HepG2 (cell line): Measurements from ENCODE around the gene GNA14. TPM values are rescaled to one million over a fixed set of nuclear protein-coding genes. Genes with fewer than 3 reads are reported as not detected.

Source experiments
- ATAC-seq: fragments of 200-7000 bp; cut with Tn5 transposase; 3 replicates; pipeline ENCODE4 v1.9.1; 2020; ENCODE audit warnings: mild to moderate bottlenecking, moderate library complexity
- BruUV-seq: library from RNA; stranded (reverse); fragments of 400-500 nt; replicated peaks from 2 replicates; lab custom pipeline; 2021; lab: Mats Ljungman, UMichigan
- CTCF ChIA-PET: fragments of 300-600 bp; formaldehyde crosslinking; extraction: SDS; loops from one replicate; lab custom pipeline; 2021; ENCODE audit warnings: low total read pairs, inconsistent platforms, low intra/inter-chr PET ratio; lab: Yijun Ruan, JAX
- POLR2A ChIA-PET: fragments of 350-600 bp; sonication (Branson Sonifier 250); formaldehyde crosslinking; loops from one replicate; lab custom pipeline; 2020; ENCODE audit warnings: antibody characterized with exemption, inconsistent platforms; lab: Yijun Ruan, JAX
- DNase-seq: peaks from one replicate; pipeline ENCODE4 v3.0.0-alpha.2; 2015; ENCODE audit warnings: low spot score
- FAIRE-seq: peaks from 3 replicates; lab custom pipeline; 2011; peaks lifted over from hg19 to GRCh38; lab: Jason Lieb, UNC
- H2AFZ ChIP-seq: one replicate; pipeline ENCODE4 v1.6.1; 2011; ENCODE audit warnings: low read length, inconsistent platforms
- H3K27ac ChIP-seq: fragments of 300-600 bp; 3 replicates; pipeline ENCODE4 v1.8.0; 2011; ENCODE audit warnings: mixed run types, mild to moderate bottlenecking, mixed read lengths, low read length, inconsistent platforms; ENCODE audit not compliant: insufficient read depth; ENCODE audit errors: extremely low read length
- H3K27me3 ChIP-seq, 2 experiments: fragments of 200-600 bp in 1 of 2; 2 replicates in 1 of 2; 3 replicates in 1 of 2; pipeline versions ENCODE4 v1.6.0 to v1.8.0; 2011; ENCODE audit warnings: low read length in 2 of 2, mild to moderate bottlenecking in 2 of 2, moderate library complexity in 2 of 2, inconsistent platforms in 1 of 2; ENCODE audit not compliant: insufficient read depth in 2 of 2, control insufficient read depth in 1 of 2
- H3K36me3 ChIP-seq, 2 experiments: fragments of 200-600 bp in 1 of 2; replicated peaks in 1 of 2; 2 replicates in 1 of 2; 3 replicates in 1 of 2; pipeline versions ENCODE4 v1.5.1 to v1.8.0; 2011; ENCODE audit warnings: low read length in 2 of 2, inconsistent platforms in 1 of 2; ENCODE audit not compliant: insufficient read depth in 2 of 2, control insufficient read depth in 1 of 2
- H3K4me1 ChIP-seq: 2 replicates; pipeline ENCODE4 v1.5.1; 2012; ENCODE audit warnings: low read length, inconsistent platforms; ENCODE audit not compliant: insufficient read depth
- H3K4me2 ChIP-seq: 2 replicates; pipeline ENCODE4 v1.6.0; 2011; ENCODE audit warnings: low read depth, low read length, inconsistent platforms
- H3K4me3 ChIP-seq, 3 experiments: fragments of 200-600 bp in 1 of 3; sonication (generic), shearing (Covaris generic) in 1 of 3; replicated peaks in 1 of 3; 2 replicates each; pipeline ENCODE4 v1.5.1; 2011 to 2016; ENCODE audit warnings: low read length in 3 of 3, inconsistent platforms in 2 of 3, low read depth in 2 of 3, mild to moderate bottlenecking in 2 of 3, control low read depth in 1 of 3, mixed read lengths in 1 of 3; ENCODE audit not compliant: insufficient read depth in 1 of 3
- H3K79me2 ChIP-seq: one replicate; pipeline ENCODE4 v1.6.1; 2011; ENCODE audit warnings: low read length, inconsistent platforms; ENCODE audit not compliant: insufficient read depth
- H3K9ac ChIP-seq: 2 replicates; pipeline ENCODE4 v1.6.0; 2011; ENCODE audit warnings: mild to moderate bottlenecking, low read depth, low read length, inconsistent platforms; ENCODE audit not compliant: insufficient read depth
- H3K9me3 ChIP-seq: 2 replicates; pipeline ENCODE4 v1.5.1; 2012; ENCODE audit warnings: mild to moderate bottlenecking, low read length
- H4K20me1 ChIP-seq: 2 replicates; pipeline ENCODE4 v1.6.0; 2011; ENCODE audit warnings: inconsistent platforms, mild to moderate bottlenecking, low read length, moderate library complexity; ENCODE audit not compliant: insufficient read depth
- ISX ChIP-seq: sonication (generic); formaldehyde crosslinking; conservative IDR thresholded peaks from 2 replicates; pipeline ENCODE4 v1.5.0; 2020; ENCODE audit warnings: missing genetic modification reagents
- MEF2D ChIP-seq: sonication (generic); formaldehyde crosslinking; IDR thresholded peaks from 2 replicates; pipeline ENCODE4 v1.5.1; 2020; ENCODE audit warnings: mild to moderate bottlenecking, missing genetic modification reagents
- MZF1 ChIP-seq: sonication (generic); formaldehyde crosslinking; IDR thresholded peaks from 2 replicates; pipeline ENCODE4 v1.8.1; 2023; ENCODE audit warnings: mild to moderate bottlenecking, missing genetic modification reagents, borderline replicate concordance
- SNRNP70 ChIP-seq: fragments of 200-400 bp; formaldehyde crosslinking; IDR thresholded peaks from 2 replicates; pipeline ENCODE4 v1.6.1; 2017; ENCODE audit warnings: mild to moderate bottlenecking, low read depth, low read length, moderate library complexity
- TOE1 ChIP-seq: sonication (generic); formaldehyde crosslinking; IDR thresholded peaks from 2 replicates; pipeline ENCODE4 v1.4.0; 2020; ENCODE audit warnings: mild to moderate bottlenecking, missing genetic modification reagents
- ZBTB20 ChIP-seq: sonication (generic); formaldehyde crosslinking; IDR thresholded peaks from 2 replicates; pipeline ENCODE4 v1.8.1; 2023; ENCODE audit warnings: missing genetic modification reagents, low read depth, mild to moderate bottlenecking, borderline replicate concordance
- ZNF33B ChIP-seq: sonication (generic); formaldehyde crosslinking; IDR thresholded peaks from 2 replicates; pipeline ENCODE4 v1.5.1; 2020; ENCODE audit warnings: mild to moderate bottlenecking, missing genetic modification reagents
- ZNF543 ChIP-seq: sonication (generic); formaldehyde crosslinking; IDR thresholded peaks from 2 replicates; pipeline ENCODE4 v1.4.0; 2020; ENCODE audit warnings: mild to moderate bottlenecking, missing genetic modification reagents
- ZNF557 ChIP-seq: sonication (generic); formaldehyde crosslinking; IDR thresholded peaks from 2 replicates; pipeline ENCODE4 v1.4.0; 2020; ENCODE audit warnings: missing genetic modification reagents
- WGBS: methylation state at CpG from one replicate; pipeline ENCODE4 v1.1.6; 2017; ENCODE audit warnings: low lambda C conversion rate; 5-methylcytosine and 5-hydroxymethylcytosine counted together
- in situ Hi-C: cut with HindIII; loops from 2 replicates; pipeline ENCODE4 v1.10.0; 2017; ENCODE audit warnings: low pct_unique_long_range_greater_than_20kb; ENCODE audit not compliant: extremely low pct_ligation_motif_present
- intact Hi-C: fragments of 100-400 bp; cut with micrococcal nuclease; formaldehyde crosslinking; loops from one replicate; pipeline ENCODE4 v1.10.0; 2022; ENCODE audit not compliant: unreplicated experiment
- polyA plus RNA-seq, 8 experiments: library from polyadenylated mRNA; depleted of rRNA in 3 of 8; stranded (reverse) in 7 of 8; unstranded in 1 of 8; fragments of >200 nt; fragmentation: Illumina TruSeq in 4 of 8; extraction: Trizol in 4 of 8; gene quantifications; 2 replicates each; pipeline versions ENCODE4 v1.2.1 to v1.2.3, GENCODE V29; 2011 to 2016; ENCODE audit warnings: low read depth in 4 of 8, missing spikeins in 1 of 8, mixed read lengths in 1 of 8; ENCODE audit not compliant: insufficient read depth in 1 of 8
- total RNA-seq, 5 experiments: library from RNA; depleted of rRNA; stranded (reverse); fragments of >200 nt; fragmentation: Illumina TruSeq; extraction: Trizol; gene quantifications; 2 replicates each; pipeline ENCODE4 v1.2.3, GENCODE V29; 2016; ENCODE audit warnings: low read depth in 1 of 5
- TF ChIP-seq, protein P1 (sequence below): IDR thresholded peaks from 2 replicates; pipeline ENCODE4 v1.6.1; 2016; ENCODE audit warnings: low read depth, missing genetic modification reagents, missing compliant biosample characterization
- TF ChIP-seq, protein P2 (sequence below): sonication (generic); formaldehyde crosslinking; IDR thresholded peaks from 2 replicates; pipeline ENCODE4 v1.5.0; 2020; ENCODE audit warnings: missing genetic modification reagents
- TF ChIP-seq, protein P3 (sequence below): sonication (generic); formaldehyde crosslinking; IDR thresholded peaks from 2 replicates; pipeline ENCODE4 v1.5.1; 2020; ENCODE audit warnings: mild to moderate bottlenecking, missing genetic modification reagents, borderline replicate concordance
- TF ChIP-seq, protein P4 (sequence below): sonication (generic); formaldehyde crosslinking; IDR thresholded peaks from 2 replicates; pipeline ENCODE4 v1.4.0; 2020; ENCODE audit warnings: missing genetic modification reagents, borderline replicate concordance

GNA14 gene
- total and polyA plus RNA-seq, 2 of the 13 experiments (the other 11 are each of a cell fraction or from before 2014, with no cell fraction given): not detected

DNA sequence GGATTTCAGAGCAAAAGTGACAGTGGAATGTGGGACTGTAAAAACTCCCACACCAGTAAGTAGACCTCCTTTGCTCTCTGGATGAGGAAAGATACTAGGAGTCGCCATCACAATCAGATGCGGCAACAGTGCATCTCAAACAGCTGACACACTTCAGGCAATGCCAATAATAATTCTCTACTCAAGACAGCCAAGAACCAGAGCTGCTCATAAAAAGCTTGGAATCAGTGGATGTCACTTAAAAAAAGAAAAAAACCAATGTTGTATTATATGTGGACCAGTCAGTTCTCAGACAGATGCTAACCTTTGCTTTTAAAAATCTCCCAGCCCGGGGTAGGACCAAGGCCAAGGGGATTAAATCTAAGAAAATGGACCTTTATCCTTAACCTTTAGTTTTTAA lies 185.0 kb downstream of the GNA14 start:
- 37% methylated on average over 3 of the region's 3 CpGs for WGBS
- H3K36me3 ChIP-seq: no peaks in the 10 kb centered on the region
- H3K9me3 ChIP-seq: no peaks in the 10 kb centered on the region
- peaks cover 7% of the 10 kb centered on the region for H3K4me1 ChIP-seq
- H2AFZ ChIP-seq: no peak overlapping the region
- BruUV-seq: no TSS peak
- no peak for ATAC-seq
- no peak for FAIRE-seq
- H3K27ac ChIP-seq: no peak overlapping the region
- intact Hi-C loops: no loop called here
- no peak for TF ChIP-seq ZNF543 (CRISPR knock-in tag)
- TF ChIP-seq SNRNP70: no peak
- TF ChIP-seq ZBTB20 (CRISPR knock-in tag): no peak
- TF ChIP-seq, protein P1, sequence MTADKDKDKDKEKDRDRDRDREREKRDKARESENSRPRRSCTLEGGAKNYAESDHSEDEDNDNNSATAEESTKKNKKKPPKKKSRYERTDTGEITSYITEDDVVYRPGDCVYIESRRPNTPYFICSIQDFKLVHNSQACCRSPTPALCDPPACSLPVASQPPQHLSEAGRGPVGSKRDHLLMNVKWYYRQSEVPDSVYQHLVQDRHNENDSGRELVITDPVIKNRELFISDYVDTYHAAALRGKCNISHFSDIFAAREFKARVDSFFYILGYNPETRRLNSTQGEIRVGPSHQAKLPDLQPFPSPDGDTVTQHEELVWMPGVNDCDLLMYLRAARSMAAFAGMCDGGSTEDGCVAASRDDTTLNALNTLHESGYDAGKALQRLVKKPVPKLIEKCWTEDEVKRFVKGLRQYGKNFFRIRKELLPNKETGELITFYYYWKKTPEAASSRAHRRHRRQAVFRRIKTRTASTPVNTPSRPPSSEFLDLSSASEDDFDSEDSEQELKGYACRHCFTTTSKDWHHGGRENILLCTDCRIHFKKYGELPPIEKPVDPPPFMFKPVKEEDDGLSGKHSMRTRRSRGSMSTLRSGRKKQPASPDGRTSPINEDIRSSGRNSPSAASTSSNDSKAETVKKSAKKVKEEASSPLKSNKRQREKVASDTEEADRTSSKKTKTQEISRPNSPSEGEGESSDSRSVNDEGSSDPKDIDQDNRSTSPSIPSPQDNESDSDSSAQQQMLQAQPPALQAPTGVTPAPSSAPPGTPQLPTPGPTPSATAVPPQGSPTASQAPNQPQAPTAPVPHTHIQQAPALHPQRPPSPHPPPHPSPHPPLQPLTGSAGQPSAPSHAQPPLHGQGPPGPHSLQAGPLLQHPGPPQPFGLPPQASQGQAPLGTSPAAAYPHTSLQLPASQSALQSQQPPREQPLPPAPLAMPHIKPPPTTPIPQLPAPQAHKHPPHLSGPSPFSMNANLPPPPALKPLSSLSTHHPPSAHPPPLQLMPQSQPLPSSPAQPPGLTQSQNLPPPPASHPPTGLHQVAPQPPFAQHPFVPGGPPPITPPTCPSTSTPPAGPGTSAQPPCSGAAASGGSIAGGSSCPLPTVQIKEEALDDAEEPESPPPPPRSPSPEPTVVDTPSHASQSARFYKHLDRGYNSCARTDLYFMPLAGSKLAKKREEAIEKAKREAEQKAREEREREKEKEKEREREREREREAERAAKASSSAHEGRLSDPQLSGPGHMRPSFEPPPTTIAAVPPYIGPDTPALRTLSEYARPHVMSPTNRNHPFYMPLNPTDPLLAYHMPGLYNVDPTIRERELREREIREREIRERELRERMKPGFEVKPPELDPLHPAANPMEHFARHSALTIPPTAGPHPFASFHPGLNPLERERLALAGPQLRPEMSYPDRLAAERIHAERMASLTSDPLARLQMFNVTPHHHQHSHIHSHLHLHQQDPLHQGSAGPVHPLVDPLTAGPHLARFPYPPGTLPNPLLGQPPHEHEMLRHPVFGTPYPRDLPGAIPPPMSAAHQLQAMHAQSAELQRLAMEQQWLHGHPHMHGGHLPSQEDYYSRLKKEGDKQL: no peak
- TF ChIP-seq, protein P2, sequence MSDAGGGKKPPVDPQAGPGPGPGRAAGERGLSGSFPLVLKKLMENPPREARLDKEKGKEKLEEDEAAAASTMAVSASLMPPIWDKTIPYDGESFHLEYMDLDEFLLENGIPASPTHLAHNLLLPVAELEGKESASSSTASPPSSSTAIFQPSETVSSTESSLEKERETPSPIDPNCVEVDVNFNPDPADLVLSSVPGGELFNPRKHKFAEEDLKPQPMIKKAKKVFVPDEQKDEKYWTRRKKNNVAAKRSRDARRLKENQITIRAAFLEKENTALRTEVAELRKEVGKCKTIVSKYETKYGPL: no peak
- TF ChIP-seq TOE1 (CRISPR knock-in tag): no peak
- TF ChIP-seq MZF1 (CRISPR knock-in tag): no peak
- no peak for TF ChIP-seq ZNF33B (CRISPR knock-in tag)
- no peak for TF ChIP-seq MEF2D (CRISPR knock-in tag)
- TF ChIP-seq ISX (CRISPR knock-in tag): no peak
- TF ChIP-seq, protein P3, sequence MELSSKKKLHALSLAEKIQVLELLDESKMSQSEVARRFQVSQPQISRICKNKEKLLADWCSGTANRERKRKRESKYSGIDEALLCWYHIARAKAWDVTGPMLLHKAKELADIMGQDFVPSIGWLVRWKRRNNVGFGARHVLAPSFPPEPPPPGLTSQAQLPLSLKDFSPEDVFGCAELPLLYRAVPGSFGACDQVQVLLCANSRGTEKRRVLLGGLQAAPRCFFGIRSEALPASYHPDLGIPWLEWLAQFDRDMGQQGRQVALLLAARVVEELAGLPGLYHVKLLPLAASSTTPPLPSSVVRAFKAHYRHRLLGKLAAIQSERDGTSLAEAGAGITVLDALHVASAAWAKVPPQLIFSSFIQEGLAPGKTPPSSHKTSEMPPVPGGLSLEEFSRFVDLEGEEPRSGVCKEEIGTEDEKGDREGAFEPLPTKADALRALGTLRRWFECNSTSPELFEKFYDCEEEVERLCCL (CRISPR knock-in tag): no peak
- no peak for TF ChIP-seq ZNF557 (CRISPR knock-in tag)
- TF ChIP-seq, protein P4, sequence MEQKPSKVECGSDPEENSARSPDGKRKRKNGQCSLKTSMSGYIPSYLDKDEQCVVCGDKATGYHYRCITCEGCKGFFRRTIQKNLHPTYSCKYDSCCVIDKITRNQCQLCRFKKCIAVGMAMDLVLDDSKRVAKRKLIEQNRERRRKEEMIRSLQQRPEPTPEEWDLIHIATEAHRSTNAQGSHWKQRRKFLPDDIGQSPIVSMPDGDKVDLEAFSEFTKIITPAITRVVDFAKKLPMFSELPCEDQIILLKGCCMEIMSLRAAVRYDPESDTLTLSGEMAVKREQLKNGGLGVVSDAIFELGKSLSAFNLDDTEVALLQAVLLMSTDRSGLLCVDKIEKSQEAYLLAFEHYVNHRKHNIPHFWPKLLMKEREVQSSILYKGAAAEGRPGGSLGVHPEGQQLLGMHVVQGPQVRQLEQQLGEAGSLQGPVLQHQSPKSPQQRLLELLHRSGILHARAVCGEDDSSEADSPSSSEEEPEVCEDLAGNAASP (CRISPR knock-in tag): no peak
- H3K4me3 ChIP-seq: no peak overlapping the region
- no peak overlapping the region for H3K4me2 ChIP-seq
- peaks cover 0 to 16% of the 10 kb centered on the region in 2 experiments; a peak in 2 of 5 replicates for H3K27me3 ChIP-seq
- no peaks in the 10 kb centered on the region for H3K79me2 ChIP-seq
- no peaks in the 10 kb centered on the region for H4K20me1 ChIP-seq
- in situ Hi-C loops: loop anchor here (25.0 kb wide), 1 partner anchor 649 kb away; no protein-coding TSS in a partner anchor
- no peak overlapping the region for H3K9ac ChIP-seq
- ChIA-PET POLR2A (no interaction called here), CTCF (no interaction called here)
- no peak for DNase-seq
